Adrenal gland (tissue), 5 donors: Measurements from ENCODE around the gene RPS24.

Experiments
- CTCF ChIP-seq, 6 experiments: fragments of 450-650 bp in 4 of 6; fragments of 200-600 bp in 2 of 6; sonication (generic) in 1 of 6; IDR thresholded peaks; 1 replicate in 5 of 6; 2 replicates in 1 of 6; pipeline versions ENCODE4 v1.5.1 to v1.8.0; 2016 to 2021; ENCODE audit warnings: antibody characterized with exemption in 6 of 6, mild to moderate bottlenecking in 2 of 6, moderate library complexity in 1 of 6
- POLR2A ChIP-seq, 2 donors: fragments of 450-650 bp; IDR thresholded peaks; one replicate each; pipeline ENCODE4 v1.6.1; 2017; ENCODE audit warnings: antibody characterized with exemption in 2 of 2, mild to moderate bottlenecking in 2 of 2, moderate library complexity in 1 of 2
- donor health status: DM: no; HTN: no; CAD: no.

- TF ChIP-seq CTCF (IDR thresholded peaks at IDR 0.05), result no peak
- no peak for TF ChIP-seq POLR2A (IDR thresholded peaks at IDR 0.05)
Observed at GRCh38 chr10:78082636-78083035, 49.0 kb downstream of the RPS24 start.
